Effector memory CD8-positive, alpha-beta T cell (primary cell): Measurements from ENCODE around the gene KDM4B.

Source experiments
- ATAC-seq: fragments of 150-1000 bp; cut with Tn5 transposase; replicated peaks from 2 replicates; pipeline ENCODE4 v1.10.0; 2021; ENCODE audit warnings: mild to moderate bottlenecking, moderate library complexity
- DNase-seq, 3 experiments: peaks; one replicate each; pipeline ENCODE4 v3.0.0; 2021
- H3K27ac Mint-ChIP-seq, 2 donors: one replicate each; pipeline ENCODE4 v1.8.0; 2022; ENCODE audit warnings: mild to moderate bottlenecking in 2 of 2, mixed read lengths in 2 of 2, moderate library complexity in 2 of 2
- H3K27me3 Mint-ChIP-seq, 2 donors: one replicate each; pipeline ENCODE4 v1.8.0; 2022; ENCODE audit warnings: mixed read lengths in 2 of 2
- H3K36me3 Mint-ChIP-seq: one replicate; pipeline ENCODE4 v1.8.0; 2022; ENCODE audit warnings: mild to moderate bottlenecking, moderate library complexity, mixed read lengths; ENCODE audit not compliant: insufficient read depth
- H3K4me1 Mint-ChIP-seq, 2 donors: one replicate each; pipeline ENCODE4 v1.8.0; 2022; ENCODE audit warnings: low read depth in 2 of 2, mixed read lengths in 2 of 2
- H3K4me3 Mint-ChIP-seq, 2 donors: one replicate each; pipeline ENCODE4 v1.8.0; 2022; ENCODE audit warnings: mild to moderate bottlenecking in 2 of 2, mixed read lengths in 2 of 2, moderate library complexity in 2 of 2
- H3K9me3 Mint-ChIP-seq, 2 donors: one replicate each; pipeline ENCODE4 v1.8.0; 2022; ENCODE audit warnings: mixed read lengths in 2 of 2

KDM4B gene

GRCh38 chr19:5030136-5030820 lies 61.4 kb downstream of the KDM4B start:
- Mint-ChIP-seq H3K9me3 (no peaks in the 10 kb centered on the region), H3K27me3 (no peaks in the 10 kb centered on the region), H3K27ac (no peak overlapping the region), H3K4me3 (no peak overlapping the region), H3K36me3 (no peaks in the 10 kb centered on the region), H3K4me1 (peaks cover 17% of the 10 kb centered on the region in 2 donors)
- ATAC-seq (no peak), DNase-seq (no peak)

DNA sequence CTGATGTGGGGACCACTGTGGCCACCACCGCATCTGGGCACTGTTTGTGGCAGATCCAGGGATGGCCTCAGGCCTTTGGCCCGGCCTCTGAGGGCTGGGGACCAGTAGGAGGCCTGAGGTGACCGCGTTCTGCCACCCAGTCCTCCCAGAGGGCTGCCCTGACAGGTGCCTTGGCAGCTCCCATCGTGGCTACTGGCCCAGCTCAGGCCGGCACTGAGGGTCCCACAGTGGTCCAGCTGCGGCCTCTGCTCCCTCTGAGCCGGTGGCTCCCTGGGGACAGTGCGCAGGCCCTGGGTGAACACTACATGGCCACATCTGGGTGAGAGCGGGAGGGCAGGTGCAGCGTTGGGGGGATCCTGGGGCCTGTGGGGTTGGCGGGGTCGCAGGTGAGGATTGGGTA lies 61.9 kb downstream of the KDM4B start:
- Mint-ChIP-seq H3K4me3 (no peak overlapping the region), H3K27ac (no peak overlapping the region), H3K9me3 (no peaks in the 10 kb centered on the region), H3K36me3 (no peaks in the 10 kb centered on the region), H3K27me3 (no peaks in the 10 kb centered on the region), H3K4me1 (peaks cover 17% of the 10 kb centered on the region in 2 donors)
- DNase-seq (no peak), ATAC-seq (no peak)

GRCh38 chr19:5031231-5032100 lies 62.6 kb downstream of the KDM4B start:
- peak; percentile 91 for ATAC-seq
- peaks cover 17% of the 10 kb centered on the region in 2 donors for H3K4me1 Mint-ChIP-seq
- H3K27me3 Mint-ChIP-seq = no peaks in the 10 kb centered on the region
- peak; percentile 81 to 90 (median 84) for DNase-seq
- H3K36me3 Mint-ChIP-seq = peaks cover 3% of the 10 kb centered on the region
- no peaks in the 10 kb centered on the region for H3K9me3 Mint-ChIP-seq
- peak overlapping the region in 1 of 2 donors; percentile 36 for H3K4me3 Mint-ChIP-seq
- no peak overlapping the region for H3K27ac Mint-ChIP-seq

DNA sequence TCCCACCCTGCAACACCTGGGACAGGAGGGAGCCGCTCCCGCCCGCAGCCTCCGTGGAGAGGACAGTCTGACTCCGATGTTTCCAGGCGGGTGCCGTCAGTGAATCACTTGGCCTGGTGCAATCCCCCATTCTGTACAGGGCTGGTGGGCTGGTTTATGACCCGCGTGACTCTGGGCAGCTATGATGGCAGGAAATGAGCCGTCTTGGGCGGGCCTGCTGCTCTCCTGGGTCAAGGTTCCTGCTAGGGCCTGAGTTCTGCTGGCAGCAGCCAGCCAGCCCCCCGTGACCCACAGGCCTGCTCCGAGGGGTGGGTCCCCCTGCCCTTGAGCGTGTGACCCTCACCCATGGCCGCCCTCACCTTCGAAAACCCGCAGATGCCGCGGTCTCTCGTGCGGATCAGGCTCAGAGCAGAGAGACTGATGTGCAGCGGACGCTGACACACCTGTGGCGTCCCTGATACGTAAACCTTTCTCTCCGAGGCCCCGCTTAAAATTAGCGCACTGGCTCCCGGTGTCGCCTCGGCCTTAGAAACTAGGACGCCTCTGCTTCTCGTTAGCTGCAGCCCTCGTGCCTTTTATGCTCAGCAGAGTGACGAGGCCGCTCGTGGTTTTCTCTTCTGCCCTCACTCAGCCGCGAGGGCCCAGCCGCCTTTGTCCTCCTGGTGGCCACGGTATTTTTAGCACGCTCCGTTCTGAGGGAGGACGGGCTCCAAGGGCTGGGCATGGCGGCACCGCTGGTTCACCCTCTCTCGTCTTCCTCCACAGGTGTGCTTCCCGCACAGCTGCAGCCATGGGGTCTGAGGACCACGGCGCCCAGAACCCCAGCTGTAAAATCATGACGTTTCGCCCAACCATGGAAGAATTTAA lies 63.4 kb downstream of the KDM4B start:
- no peak overlapping the region for H3K4me3 Mint-ChIP-seq
- no peak overlapping the region for H3K27ac Mint-ChIP-seq
- ATAC-seq (no peak), DNase-seq (no peak)
- no peaks in the 10 kb centered on the region for H3K27me3 Mint-ChIP-seq
- peaks cover 3% of the 10 kb centered on the region for H3K36me3 Mint-ChIP-seq
- peaks cover 17% of the 10 kb centered on the region in 2 donors for H3K4me1 Mint-ChIP-seq
- H3K9me3 Mint-ChIP-seq = no peaks in the 10 kb centered on the region

GRCh38 chr19:5035105-5035761 lies 66.3 kb downstream of the KDM4B start:
- Mint-ChIP-seq H3K4me3 (no peak overlapping the region), H3K27ac (peak overlapping the region in 1 of 2 donors; percentile 15), H3K9me3 (no peaks in the 10 kb centered on the region), H3K4me1 (peaks cover 17 to 20% of the 10 kb centered on the region in 2 donors), H3K36me3 (peaks cover 3% of the 10 kb centered on the region), H3K27me3 (no peaks in the 10 kb centered on the region)
- no peak for DNase-seq
- ATAC-seq = no peak

DNA sequence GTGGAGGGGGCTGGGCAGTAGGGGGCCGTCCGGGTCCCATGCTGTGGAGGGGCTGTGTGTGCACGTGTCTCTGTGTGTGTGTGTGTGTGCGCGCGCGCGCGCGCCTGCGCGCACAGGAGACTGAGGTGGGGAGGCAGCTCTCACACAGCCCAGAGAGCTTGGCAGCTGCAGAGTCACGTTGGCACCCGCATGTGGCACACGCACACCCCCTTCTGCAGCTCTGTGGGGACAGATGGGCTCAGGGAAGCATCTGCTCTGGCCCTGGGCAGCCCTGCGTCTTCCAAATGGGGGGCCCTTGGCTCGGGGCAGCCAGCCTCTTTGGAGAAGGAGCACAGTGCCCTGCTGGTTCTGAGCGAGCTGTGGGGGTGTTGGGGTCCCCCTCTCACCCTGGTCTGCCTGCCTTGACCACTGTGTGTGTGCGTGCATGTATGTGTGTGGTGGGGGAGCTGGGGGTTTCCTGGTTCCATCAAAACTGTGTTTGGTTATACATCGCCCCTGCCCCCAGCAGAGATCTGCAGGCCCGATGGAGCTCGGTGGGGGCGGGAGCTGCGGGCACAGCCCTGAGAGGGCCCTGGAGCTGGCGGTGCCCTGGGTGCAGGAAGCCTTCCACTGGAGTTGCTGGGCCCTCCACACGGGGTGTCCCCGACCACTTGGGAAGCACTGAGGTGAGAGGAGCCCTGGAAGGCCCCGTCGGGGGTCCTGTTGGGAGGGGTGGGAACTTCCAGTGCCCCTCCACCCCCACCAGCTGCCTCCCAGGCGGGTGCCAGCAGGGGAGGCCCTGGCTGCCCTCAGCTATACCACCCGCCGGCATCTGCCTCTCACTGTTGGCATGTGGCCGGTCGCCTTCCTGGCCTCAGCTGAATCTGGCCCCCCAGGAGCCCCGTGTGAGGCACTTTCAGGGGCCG lies 67.1 kb downstream of the KDM4B start:
- Mint-ChIP-seq H3K4me1 (peaks cover 13% of the 10 kb centered on the region in 2 donors), H3K4me3 (no peak overlapping the region), H3K27ac (peak overlapping the region in 1 of 2 donors; percentile 15), H3K9me3 (no peaks in the 10 kb centered on the region), H3K27me3 (no peaks in the 10 kb centered on the region), H3K36me3 (peaks cover 3% of the 10 kb centered on the region)
- DNase-seq (no peak), ATAC-seq (no peak)

GRCh38 chr19:5036698-5037563 lies 68.0 kb downstream of the KDM4B start:
- DNase-seq (no peak), ATAC-seq (no peak)
- H3K27me3 Mint-ChIP-seq = no peaks in the 10 kb centered on the region
- no peak overlapping the region for H3K4me3 Mint-ChIP-seq
- peaks cover 7% of the 10 kb centered on the region for H3K36me3 Mint-ChIP-seq
- peaks cover 9% of the 10 kb centered on the region in 2 donors for H3K4me1 Mint-ChIP-seq
- H3K27ac Mint-ChIP-seq = peak overlapping the region; percentile 38 to 63
- H3K9me3 Mint-ChIP-seq = no peaks in the 10 kb centered on the region

DNA sequence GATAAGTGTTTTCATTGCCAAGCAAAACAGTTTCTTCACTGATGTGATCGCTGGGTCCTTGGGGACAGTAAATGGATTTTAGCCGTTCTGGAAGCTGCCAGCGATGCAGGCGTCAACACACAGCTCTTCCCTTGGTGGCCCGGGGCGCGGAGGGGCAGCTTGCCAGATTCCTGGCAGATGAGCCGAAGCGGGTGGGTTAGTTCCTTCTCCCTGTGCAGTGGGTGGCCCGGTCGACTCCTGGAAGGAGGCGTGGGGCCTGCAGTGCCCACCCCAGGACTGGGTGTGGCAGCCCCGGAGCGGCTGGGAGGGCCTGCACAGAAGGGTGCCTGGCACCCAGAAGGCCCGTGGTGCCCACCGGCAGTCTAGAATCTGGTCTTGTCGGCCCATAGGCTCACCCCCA lies 69.0 kb downstream of the KDM4B start:
- no peak for DNase-seq
- Mint-ChIP-seq H3K27ac (peak overlapping the region; percentile 38 to 63), H3K4me3 (no peak overlapping the region), H3K36me3 (peaks cover 17% of the 10 kb centered on the region), H3K27me3 (no peaks in the 10 kb centered on the region), H3K4me1 (peaks cover 9% of the 10 kb centered on the region in 2 donors), H3K9me3 (no peaks in the 10 kb centered on the region)
- no peak for ATAC-seq

- Mint-ChIP-seq H3K9me3 (no peaks in the 10 kb centered on the region), H3K27ac (peak overlapping the region in 1 of 2 donors; percentile 46), H3K4me3 (no peak overlapping the region), H3K36me3 (peaks cover 17% of the 10 kb centered on the region), H3K27me3 (no peaks in the 10 kb centered on the region), H3K4me1 (peaks cover 9% of the 10 kb centered on the region in 2 donors)
- no peak for ATAC-seq
- DNase-seq = no peak
Observed at GRCh38 chr19:5038631-5039271, 69.8 kb downstream of the KDM4B start.

DNA sequence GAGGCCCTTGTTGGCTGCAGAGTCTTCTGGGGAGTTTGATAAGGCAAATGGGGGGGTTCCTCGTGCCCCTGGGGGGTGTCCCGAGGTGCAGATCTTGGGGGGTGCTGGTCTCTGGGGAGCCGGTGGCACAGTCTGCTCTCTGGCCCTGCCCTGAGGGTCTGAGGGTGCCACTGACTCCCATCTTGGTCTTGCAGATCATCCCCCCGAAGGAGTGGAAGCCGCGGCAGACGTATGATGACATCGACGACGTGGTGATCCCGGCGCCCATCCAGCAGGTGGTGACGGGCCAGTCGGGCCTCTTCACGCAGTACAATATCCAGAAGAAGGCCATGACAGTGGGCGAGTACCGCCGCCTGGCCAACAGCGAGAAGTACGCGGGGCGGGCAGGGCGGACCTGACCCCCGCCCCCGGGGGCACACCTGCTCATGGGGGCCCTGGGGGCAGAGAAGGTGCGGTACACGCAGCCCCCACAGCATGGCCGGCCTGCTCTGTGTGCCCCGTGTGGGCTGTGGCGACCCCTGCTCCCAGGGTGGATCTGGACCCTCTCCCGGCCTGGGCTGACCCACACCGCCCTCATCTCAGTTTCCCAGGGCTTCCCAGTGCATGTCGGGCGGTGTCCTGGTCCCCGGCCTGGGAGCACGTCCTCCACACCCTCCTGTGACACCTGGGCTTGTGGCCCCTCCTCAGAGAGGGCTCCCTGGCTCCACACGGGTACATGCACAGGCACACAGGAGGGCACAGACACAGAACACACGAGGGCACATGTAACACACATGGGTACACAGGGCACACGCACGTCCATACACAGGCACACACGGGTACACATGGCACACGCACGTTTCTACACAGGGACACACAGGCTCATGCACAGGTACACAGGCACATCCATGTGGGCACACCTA lies 71.0 kb downstream of the KDM4B start:
- peaks cover 17% of the 10 kb centered on the region for H3K36me3 Mint-ChIP-seq
- DNase-seq (no peak), ATAC-seq (no peak)
- peaks cover 9% of the 10 kb centered on the region in 2 donors for H3K4me1 Mint-ChIP-seq
- H3K27me3 Mint-ChIP-seq = no peaks in the 10 kb centered on the region
- no peaks in the 10 kb centered on the region for H3K9me3 Mint-ChIP-seq
- H3K27ac Mint-ChIP-seq = peak overlapping the region in 1 of 2 donors; percentile 46
- no peak overlapping the region for H3K4me3 Mint-ChIP-seq
